ENCODE measurements around the gene ARHGAP26. TPM values are rescaled to one million over a fixed set of nuclear protein-coding genes. Genes with fewer than 3 reads are reported as not detected.

Gene ARHGAP26
- total and polyA plus RNA-seq, 2 experiments from 2014 or later: 9.5 to 16.8 TPM

- Mint-ChIP-seq H3K9me3 (peaks cover 11% of the 10 kb centered on the region), H3K27ac (no peak overlapping the region)
- ATAC-seq: no peak
Measured at GRCh38 chr5:143199161-143199560, 429.0 kb downstream of the ARHGAP26 start.

More at GRCh38 chr5:143199161-143199560, 429.0 kb downstream of the ARHGAP26 start:
- H3K4me3 Mint-ChIP-seq: no peak overlapping the region
- no peak overlapping the region for H3K27ac ChIP-seq (ENCODE audit: low read depth)
- no peak for DNase-seq (ENCODE audit: low spot score)
- no peaks in the 10 kb centered on the region for H3K36me3 ChIP-seq (ENCODE audit: insufficient read depth)
- 0 out of 3 replicates have a peak, but pooled peaks cover 3% of the 10 kb centered on the region for H3K4me1 Mint-ChIP-seq
- H3K4me3 ChIP-seq: no peak overlapping the region
- no peaks in the 10 kb centered on the region for H3F3A ChIP-seq (replicated peaks; ENCODE audit: low read depth)
- no peaks in the 10 kb centered on the region for H3K4me1 ChIP-seq (ENCODE audit: insufficient read depth)
- peaks cover 12% of the 10 kb centered on the region; the same call in 2 of the 3 replicates for H3K36me3 Mint-ChIP-seq (ENCODE audit: low read depth)
- no peaks in the 10 kb centered on the region for H3K79me2 ChIP-seq (replicated peaks; ENCODE audit: insufficient read depth)
- no peak overlapping the region for H3K4me2 ChIP-seq
- no peaks in the 10 kb centered on the region for H4K20me1 ChIP-seq (replicated peaks; ENCODE audit: insufficient read depth)
- no peaks in the 10 kb centered on the region for H3K9me2 ChIP-seq (ENCODE audit: insufficient read depth)
- H3K27me3 ChIP-seq (ENCODE audit: insufficient read depth): no peaks in the 10 kb centered on the region
- TF ChIP-seq, protein P1, sequence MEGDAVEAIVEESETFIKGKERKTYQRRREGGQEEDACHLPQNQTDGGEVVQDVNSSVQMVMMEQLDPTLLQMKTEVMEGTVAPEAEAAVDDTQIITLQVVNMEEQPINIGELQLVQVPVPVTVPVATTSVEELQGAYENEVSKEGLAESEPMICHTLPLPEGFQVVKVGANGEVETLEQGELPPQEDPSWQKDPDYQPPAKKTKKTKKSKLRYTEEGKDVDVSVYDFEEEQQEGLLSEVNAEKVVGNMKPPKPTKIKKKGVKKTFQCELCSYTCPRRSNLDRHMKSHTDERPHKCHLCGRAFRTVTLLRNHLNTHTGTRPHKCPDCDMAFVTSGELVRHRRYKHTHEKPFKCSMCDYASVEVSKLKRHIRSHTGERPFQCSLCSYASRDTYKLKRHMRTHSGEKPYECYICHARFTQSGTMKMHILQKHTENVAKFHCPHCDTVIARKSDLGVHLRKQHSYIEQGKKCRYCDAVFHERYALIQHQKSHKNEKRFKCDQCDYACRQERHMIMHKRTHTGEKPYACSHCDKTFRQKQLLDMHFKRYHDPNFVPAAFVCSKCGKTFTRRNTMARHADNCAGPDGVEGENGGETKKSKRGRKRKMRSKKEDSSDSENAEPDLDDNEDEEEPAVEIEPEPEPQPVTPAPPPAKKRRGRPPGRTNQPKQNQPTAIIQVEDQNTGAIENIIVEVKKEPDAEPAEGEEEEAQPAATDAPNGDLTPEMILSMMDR (conservative IDR thresholded peaks at IDR 0.05; ENCODE audit: low read depth in 2 of 2): no peak
- TF ChIP-seq, protein P2, sequence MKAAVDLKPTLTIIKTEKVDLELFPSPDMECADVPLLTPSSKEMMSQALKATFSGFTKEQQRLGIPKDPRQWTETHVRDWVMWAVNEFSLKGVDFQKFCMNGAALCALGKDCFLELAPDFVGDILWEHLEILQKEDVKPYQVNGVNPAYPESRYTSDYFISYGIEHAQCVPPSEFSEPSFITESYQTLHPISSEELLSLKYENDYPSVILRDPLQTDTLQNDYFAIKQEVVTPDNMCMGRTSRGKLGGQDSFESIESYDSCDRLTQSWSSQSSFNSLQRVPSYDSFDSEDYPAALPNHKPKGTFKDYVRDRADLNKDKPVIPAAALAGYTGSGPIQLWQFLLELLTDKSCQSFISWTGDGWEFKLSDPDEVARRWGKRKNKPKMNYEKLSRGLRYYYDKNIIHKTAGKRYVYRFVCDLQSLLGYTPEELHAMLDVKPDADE (IDR thresholded peaks at IDR 0.05): no peak
- no peak for TF ChIP-seq ZNF331 (CRISPR knock-in tag; IDR thresholded peaks at IDR 0.05; ENCODE audit: low read depth)
- TF ChIP-seq NANOG (IDR thresholded peaks at IDR 0.05; ENCODE audit: borderline replicate concordance): no peak
- no peak for TF ChIP-seq POLR2AphosphoS5 (IDR thresholded peaks at IDR 0.05; ENCODE audit: low read depth)
- TF ChIP-seq CREB1 (CRISPR knock-in tag; IDR thresholded peaks at IDR 0.05; ENCODE audit: low read depth): no peak
- TF ChIP-seq EZH2phosphoT487 (IDR thresholded peaks at IDR 0.05; ENCODE audit: unreplicated experiment): no peak
- no peak for TF ChIP-seq ZNF114 (CRISPR knock-in tag; IDR thresholded peaks at IDR 0.05)
- no peak for TF ChIP-seq ZNF462 (CRISPR knock-in tag; IDR thresholded peaks at IDR 0.05)
- TF ChIP-seq JUNB (IDR thresholded peaks at IDR 0.05; ENCODE audit: unreplicated experiment): no peak
- TF ChIP-seq STAT1 (IDR thresholded peaks at IDR 0.05; ENCODE audit: unreplicated experiment): no peak
- no peak for TF ChIP-seq EZH2 (IDR thresholded peaks at IDR 0.05; ENCODE audit: low read depth, unreplicated experiment)
- H3K27me3 Mint-ChIP-seq (ENCODE audit: insufficient read depth, low read depth, poor library complexity): peaks cover 2% of the 10 kb centered on the region
- H2AFZ ChIP-seq: no peak overlapping the region

Measured in GM23338 (cell line).